HepG2 (cell line): ENCODE results near the gene SEMA4A. TPM values are rescaled to one million over a fixed set of nuclear protein-coding genes. Genes with fewer than 3 reads are reported as not detected.

Source experiments
- CBFB ChIP-seq: sonication (generic); formaldehyde crosslinking; IDR thresholded peaks from 2 replicates; pipeline ENCODE4 v1.4.0; 2020; ENCODE audit warnings: missing genetic modification reagents
- ETV5 ChIP-seq: IDR thresholded peaks from 2 replicates; pipeline ENCODE4 v1.6.1; 2018; ENCODE audit warnings: missing biosample characterization, missing genetic modification reagents, inconsistent platforms, borderline replicate concordance
- NFYB ChIP-seq: sonication (generic); formaldehyde crosslinking; IDR thresholded peaks from 2 replicates; pipeline ENCODE4 v1.4.0; 2020; ENCODE audit warnings: missing genetic modification reagents
- POGZ ChIP-seq: sonication (generic); formaldehyde crosslinking; IDR thresholded peaks from 2 replicates; pipeline ENCODE4 v1.4.0; 2020; ENCODE audit warnings: mild to moderate bottlenecking, missing genetic modification reagents
- SIN3B ChIP-seq: fragments of 150-350 bp; IDR thresholded peaks from 2 replicates; pipeline ENCODE4 v1.6.1; 2014; ENCODE audit warnings: low read length
- SP4 ChIP-seq: sonication (generic); formaldehyde crosslinking; IDR thresholded peaks from 2 replicates; pipeline ENCODE4 v1.8.1; 2023; ENCODE audit warnings: mild to moderate bottlenecking, missing genetic modification reagents
- XRCC5 ChIP-seq: fragments of 200-400 bp; formaldehyde crosslinking; optimal IDR thresholded peaks from 2 replicates; pipeline ENCODE3; 2017; ENCODE audit warnings: mild to moderate bottlenecking, low read length
- ZBTB38 ChIP-seq: sonication (generic); formaldehyde crosslinking; IDR thresholded peaks from 2 replicates; pipeline ENCODE4 v1.5.1; 2020; ENCODE audit warnings: mild to moderate bottlenecking, missing genetic modification reagents
- ZFP91 ChIP-seq: sonication (generic); formaldehyde crosslinking; IDR thresholded peaks from 2 replicates; pipeline ENCODE4 v1.9.0; 2022; ENCODE audit warnings: missing genetic modification reagents, mild to moderate bottlenecking, borderline replicate concordance
- ZNF343 ChIP-seq: sonication (generic); formaldehyde crosslinking; IDR thresholded peaks from 2 replicates; pipeline ENCODE4 v1.4.0; 2020; ENCODE audit warnings: mild to moderate bottlenecking, missing genetic modification reagents
- ZNF574 ChIP-seq: sonication (generic); formaldehyde crosslinking; IDR thresholded peaks from 2 replicates; pipeline ENCODE4 v1.4.0; 2020; ENCODE audit warnings: missing genetic modification reagents
- polyA plus RNA-seq, 8 experiments: library from polyadenylated mRNA; depleted of rRNA in 3 of 8; stranded (reverse) in 7 of 8; unstranded in 1 of 8; fragments of >200 nt; fragmentation: Illumina TruSeq in 4 of 8; extraction: Trizol in 4 of 8; gene quantifications; 2 replicates each; pipeline versions ENCODE4 v1.2.1 to v1.2.3, GENCODE V29; 2011 to 2016; ENCODE audit warnings: low read depth in 4 of 8, missing spikeins in 1 of 8, mixed read lengths in 1 of 8; ENCODE audit not compliant: insufficient read depth in 1 of 8
- total RNA-seq, 5 experiments: library from RNA; depleted of rRNA; stranded (reverse); fragments of >200 nt; fragmentation: Illumina TruSeq; extraction: Trizol; gene quantifications; 2 replicates each; pipeline ENCODE4 v1.2.3, GENCODE V29; 2016; ENCODE audit warnings: low read depth in 1 of 5
- TF ChIP-seq, protein P1 (sequence below): sonication (generic); formaldehyde crosslinking; IDR thresholded peaks from 2 replicates; pipeline ENCODE4 v1.9.0; 2021; ENCODE audit warnings: missing genetic modification reagents, mild to moderate bottlenecking, borderline replicate concordance
- TF ChIP-seq, protein P2 (sequence below): sonication (generic); formaldehyde crosslinking; IDR thresholded peaks from 2 replicates; pipeline ENCODE4 v1.5.0; 2020; ENCODE audit warnings: mild to moderate bottlenecking, missing genetic modification reagents, borderline replicate concordance
- TF ChIP-seq, protein P3 (sequence below): sonication (generic); formaldehyde crosslinking; IDR thresholded peaks from 2 replicates; pipeline ENCODE4 v1.4.0; 2020; ENCODE audit warnings: missing genetic modification reagents, mild to moderate bottlenecking, borderline replicate concordance

The SEMA4A gene
- total and polyA plus RNA-seq, 2 of the 13 experiments (the other 11 are each of a cell fraction or from before 2014, with no cell fraction given): 0.09 to 0.20 TPM

DNA sequence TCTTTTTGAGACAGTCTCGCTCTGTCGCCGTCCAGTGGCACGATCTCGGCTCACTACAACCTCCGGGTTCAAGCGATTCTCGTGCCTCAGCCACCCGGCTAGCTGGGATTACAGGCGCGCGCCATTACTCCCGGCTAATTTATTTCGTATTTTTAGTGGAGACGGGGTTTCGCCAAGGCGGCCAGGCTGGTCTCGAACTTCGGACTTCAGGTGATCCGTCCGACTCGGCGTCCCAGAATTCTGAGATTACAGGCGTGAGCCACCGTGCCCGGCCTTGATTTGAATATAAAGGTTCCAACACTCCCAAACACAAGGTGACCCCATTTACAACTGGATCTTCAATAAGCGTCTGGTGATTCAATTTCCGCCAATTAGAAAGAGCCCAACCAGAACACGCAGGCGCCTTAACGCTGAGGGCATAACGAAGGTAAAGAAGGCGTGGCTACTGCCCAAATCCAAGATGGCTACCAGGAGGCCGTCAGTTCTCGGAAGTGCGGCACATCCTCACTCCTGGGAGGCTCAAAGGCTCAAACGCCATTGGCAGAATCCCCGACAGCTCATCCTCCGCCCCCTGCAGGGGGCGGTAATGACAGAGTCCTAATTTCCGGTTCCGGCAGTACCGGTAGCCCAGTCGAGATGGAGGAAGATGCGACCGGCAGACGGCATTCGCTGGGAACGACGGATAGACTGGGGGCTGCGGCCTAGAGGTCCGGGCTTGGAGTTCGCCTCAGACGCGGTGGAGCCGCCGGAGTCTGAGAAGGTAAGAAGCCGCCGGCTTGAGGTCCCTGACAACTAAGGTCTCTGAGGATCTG, 40.3 kb downstream of the SEMA4A start, which contains the start of gene SLC25A44 (continued):
- TF ChIP-seq ZFP91 (CRISPR knock-in tag): peak; percentile 54; the same call in 1 of the 2 replicates
- TF ChIP-seq, protein P1, sequence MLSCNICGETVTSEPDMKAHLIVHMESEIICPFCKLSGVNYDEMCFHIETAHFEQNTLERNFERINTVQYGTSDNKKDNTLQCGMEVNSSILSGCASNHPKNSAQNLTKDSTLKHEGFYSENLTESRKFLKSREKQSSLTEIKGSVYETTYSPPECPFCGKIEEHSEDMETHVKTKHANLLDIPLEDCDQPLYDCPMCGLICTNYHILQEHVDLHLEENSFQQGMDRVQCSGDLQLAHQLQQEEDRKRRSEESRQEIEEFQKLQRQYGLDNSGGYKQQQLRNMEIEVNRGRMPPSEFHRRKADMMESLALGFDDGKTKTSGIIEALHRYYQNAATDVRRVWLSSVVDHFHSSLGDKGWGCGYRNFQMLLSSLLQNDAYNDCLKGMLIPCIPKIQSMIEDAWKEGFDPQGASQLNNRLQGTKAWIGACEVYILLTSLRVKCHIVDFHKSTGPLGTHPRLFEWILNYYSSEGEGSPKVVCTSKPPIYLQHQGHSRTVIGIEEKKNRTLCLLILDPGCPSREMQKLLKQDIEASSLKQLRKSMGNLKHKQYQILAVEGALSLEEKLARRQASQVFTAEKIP (CRISPR knock-in tag): no peak
- peak; percentile 83 for TF ChIP-seq XRCC5
- TF ChIP-seq ETV5 (CRISPR knock-in tag): peak; percentile 76; the same call in 1 of the 2 replicates
- TF ChIP-seq SIN3B: peak; percentile 57
- TF ChIP-seq NFYB (CRISPR knock-in tag): peak; percentile 84
- TF ChIP-seq, protein P2, sequence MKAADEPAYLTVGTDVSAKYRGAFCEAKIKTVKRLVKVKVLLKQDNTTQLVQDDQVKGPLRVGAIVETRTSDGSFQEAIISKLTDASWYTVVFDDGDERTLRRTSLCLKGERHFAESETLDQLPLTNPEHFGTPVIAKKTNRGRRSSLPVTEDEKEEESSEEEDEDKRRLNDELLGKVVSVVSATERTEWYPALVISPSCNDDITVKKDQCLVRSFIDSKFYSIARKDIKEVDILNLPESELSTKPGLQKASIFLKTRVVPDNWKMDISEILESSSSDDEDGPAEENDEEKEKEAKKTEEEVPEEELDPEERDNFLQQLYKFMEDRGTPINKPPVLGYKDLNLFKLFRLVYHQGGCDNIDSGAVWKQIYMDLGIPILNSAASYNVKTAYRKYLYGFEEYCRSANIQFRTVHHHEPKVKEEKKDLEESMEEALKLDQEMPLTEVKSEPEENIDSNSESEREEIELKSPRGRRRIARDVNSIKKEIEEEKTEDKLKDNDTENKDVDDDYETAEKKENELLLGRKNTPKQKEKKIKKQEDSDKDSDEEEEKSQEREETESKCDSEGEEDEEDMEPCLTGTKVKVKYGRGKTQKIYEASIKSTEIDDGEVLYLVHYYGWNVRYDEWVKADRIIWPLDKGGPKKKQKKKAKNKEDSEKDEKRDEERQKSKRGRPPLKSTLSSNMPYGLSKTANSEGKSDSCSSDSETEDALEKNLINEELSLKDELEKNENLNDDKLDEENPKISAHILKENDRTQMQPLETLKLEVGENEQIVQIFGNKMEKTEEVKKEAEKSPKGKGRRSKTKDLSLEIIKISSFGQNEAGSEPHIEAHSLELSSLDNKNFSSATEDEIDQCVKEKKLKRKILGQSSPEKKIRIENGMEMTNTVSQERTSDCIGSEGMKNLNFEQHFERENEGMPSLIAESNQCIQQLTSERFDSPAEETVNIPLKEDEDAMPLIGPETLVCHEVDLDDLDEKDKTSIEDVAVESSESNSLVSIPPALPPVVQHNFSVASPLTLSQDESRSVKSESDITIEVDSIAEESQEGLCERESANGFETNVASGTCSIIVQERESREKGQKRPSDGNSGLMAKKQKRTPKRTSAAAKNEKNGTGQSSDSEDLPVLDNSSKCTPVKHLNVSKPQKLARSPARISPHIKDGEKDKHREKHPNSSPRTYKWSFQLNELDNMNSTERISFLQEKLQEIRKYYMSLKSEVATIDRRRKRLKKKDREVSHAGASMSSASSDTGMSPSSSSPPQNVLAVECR (CRISPR knock-in tag): peak; percentile 83; the same call in 1 of the 2 replicates
- no peak for TF ChIP-seq CBFB
- peak; percentile 91 for TF ChIP-seq POGZ
- TF ChIP-seq ZNF574 (CRISPR knock-in tag): peak; percentile 89
- TF ChIP-seq SP4 (CRISPR knock-in tag): peak; percentile 92
- TF ChIP-seq, protein P3, sequence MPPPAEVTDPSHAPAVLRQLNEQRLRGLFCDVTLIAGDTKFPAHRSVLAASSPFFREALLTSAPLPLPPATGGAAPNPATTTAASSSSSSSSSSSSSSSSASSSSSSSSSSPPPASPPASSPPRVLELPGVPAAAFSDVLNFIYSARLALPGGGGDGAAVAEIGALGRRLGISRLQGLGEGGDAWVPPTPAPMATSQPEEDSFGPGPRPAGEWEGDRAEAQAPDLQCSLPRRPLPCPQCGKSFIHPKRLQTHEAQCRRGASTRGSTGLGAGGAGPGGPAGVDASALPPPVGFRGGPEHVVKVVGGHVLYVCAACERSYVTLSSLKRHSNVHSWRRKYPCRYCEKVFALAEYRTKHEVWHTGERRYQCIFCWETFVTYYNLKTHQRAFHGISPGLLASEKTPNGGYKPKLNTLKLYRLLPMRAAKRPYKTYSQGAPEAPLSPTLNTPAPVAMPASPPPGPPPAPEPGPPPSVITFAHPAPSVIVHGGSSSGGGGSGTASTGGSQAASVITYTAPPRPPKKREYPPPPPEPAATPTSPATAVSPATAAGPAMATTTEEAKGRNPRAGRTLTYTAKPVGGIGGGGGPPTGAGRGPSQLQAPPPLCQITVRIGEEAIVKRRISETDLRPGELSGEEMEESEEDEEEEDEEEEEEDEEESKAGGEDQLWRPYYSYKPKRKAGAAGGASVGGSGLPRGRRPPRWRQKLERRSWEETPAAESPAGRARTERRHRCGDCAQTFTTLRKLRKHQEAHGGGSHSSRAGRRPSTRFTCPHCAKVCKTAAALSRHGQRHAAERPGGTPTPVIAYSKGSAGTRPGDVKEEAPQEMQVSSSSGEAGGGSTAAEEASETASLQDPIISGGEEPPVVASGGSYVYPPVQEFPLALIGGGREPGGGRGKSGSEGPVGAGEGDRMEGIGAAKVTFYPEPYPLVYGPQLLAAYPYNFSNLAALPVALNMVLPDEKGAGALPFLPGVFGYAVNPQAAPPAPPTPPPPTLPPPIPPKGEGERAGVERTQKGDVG (CRISPR knock-in tag): peak; percentile 77; the same call in 1 of the 2 replicates
- TF ChIP-seq ZNF343 (CRISPR knock-in tag): no peak
- peak; percentile 90 for TF ChIP-seq ZBTB38 (CRISPR knock-in tag)
